Measurements from ENCODE around the gene OR2A25.

OR2A25 gene

GRCh38 chr7:144074374-144074773, 4.8 kb downstream of the OR2A25 start:
- no peak for DNase-seq

GRCh38 chr7:144085978-144086377, 16.4 kb downstream of the OR2A25 start, which contains the start of gene OR2A12:
Gene OR2A12, plus strand, starts transcription at chr7:144086278. Its CDS starts 8,830 bp downstream, at chr7:144095108.
- no peak for DNase-seq

GRCh38 chr7:144086730-144087129, 17.1 kb downstream of the OR2A25 start:
- DNase-seq, result no peak

GRCh38 chr7:144087230-144087629, 17.6 kb downstream of the OR2A25 start:
- no peak for DNase-seq

GRCh38 chr7:144090667-144091066, 21.1 kb downstream of the OR2A25 start:
- DNase-seq, result no peak

GRCh38 chr7:144098776-144099175, 29.2 kb downstream of the OR2A25 start:
- no peak for DNase-seq

GRCh38 chr7:144100607-144101006, 31.0 kb downstream of the OR2A25 start:
- no peak for DNase-seq

GRCh38 chr7:144102041-144102440, 32.4 kb downstream of the OR2A25 start:
- DNase-seq, result no peak

- no peak for DNase-seq
These were observed 35.6 kb downstream of the OR2A25 start for GRCh38 chr7:144105211-144105610.

GRCh38 chr7:144109283-144109682, 39.7 kb downstream of the OR2A25 start, which contains the start of gene OR2A2:
Gene OR2A2, plus strand, starts transcription at chr7:144109583. Its CDS starts 0 bp downstream, at chr7:144109583.
- no peak for DNase-seq

- no peak for DNase-seq
These were observed 40.7 kb downstream of the OR2A25 start for GRCh38 chr7:144110272-144110671.

- DNase-seq, result no peak
These were observed 44.0 kb downstream of the OR2A25 start for GRCh38 chr7:144113651-144114050.

GRCh38 chr7:144118341-144118740, 48.7 kb downstream of the OR2A25 start:
- no peak for DNase-seq

- no peak for DNase-seq
These were observed 53.3 kb downstream of the OR2A25 start, which contains the start of gene OR2A14 for GRCh38 chr7:144122876-144123275. Gene OR2A14, plus strand, starts transcription at chr7:144123176. Its CDS starts 5,937 bp downstream, at chr7:144129113.
